ENCODE measurements around the gene AAMDC.
"Not testable (repeated sequence)": the region's sequence is repeated elsewhere in the genome, so short reads cannot be mapped to it uniquely, and the experiment has no call there.

Gene AAMDC

GRCh38 chr11:77890100-77890614, 69.2 kb downstream of the AAMDC start:
- H2BK12ac ChIP-seq (ENCODE audit: low read length); H4K91ac ChIP-seq (ENCODE audit: low read depth, low read length, poor library complexity); H3K18ac ChIP-seq (ENCODE audit: low read length); H3K9me3 ChIP-seq (replicated peaks in 1 of 2; ENCODE audit: control insufficient read depth in 2 of 2, insufficient read depth in 1 of 2, low read depth in 1 of 2, low read length in 2 of 2); H3K4me3 ChIP-seq (ENCODE audit: low read length in 2 of 2); H3K4me2 ChIP-seq (ENCODE audit: insufficient read depth, low read length, poor library complexity, severe bottlenecking); H2BK120ac ChIP-seq (ENCODE audit: low read depth, low read length); H3K4me1 ChIP-seq (ENCODE audit: control insufficient read depth in 2 of 2, insufficient read depth in 1 of 2, low read depth in 1 of 2, low read length in 2 of 2); DNase-seq (ENCODE audit: low spot score); H2AFZ ChIP-seq (ENCODE audit: low read length); H3K23ac ChIP-seq (ENCODE audit: low read depth, low read length, poor library complexity); H2AK5ac ChIP-seq (ENCODE audit: low read depth, low read length); H3K27ac ChIP-seq (replicated peaks; ENCODE audit: low read length); H3K9ac ChIP-seq (ENCODE audit: low read depth, low read length, poor library complexity); H3K14ac ChIP-seq (ENCODE audit: low read length); H4K8ac ChIP-seq (ENCODE audit: low read depth, low read length); H3K4ac ChIP-seq (ENCODE audit: low read length); H3K27me3 ChIP-seq (ENCODE audit: control insufficient read depth in 3 of 3, insufficient read depth in 3 of 3, low read depth in 1 of 3, low read length in 3 of 3); H2BK15ac ChIP-seq (ENCODE audit: low read length); H3K79me1 ChIP-seq (ENCODE audit: low read depth, low read length); H2BK5ac ChIP-seq (ENCODE audit: low read length): not testable (repeated sequence)
- H3K36me3 ChIP-seq (replicated peaks in 1 of 2; ENCODE audit: control insufficient read depth in 2 of 2, insufficient read depth in 2 of 2, low read length in 2 of 2) = peaks cover 0 to 48% of the 10 kb centered on the region in 2 donors

DNA sequence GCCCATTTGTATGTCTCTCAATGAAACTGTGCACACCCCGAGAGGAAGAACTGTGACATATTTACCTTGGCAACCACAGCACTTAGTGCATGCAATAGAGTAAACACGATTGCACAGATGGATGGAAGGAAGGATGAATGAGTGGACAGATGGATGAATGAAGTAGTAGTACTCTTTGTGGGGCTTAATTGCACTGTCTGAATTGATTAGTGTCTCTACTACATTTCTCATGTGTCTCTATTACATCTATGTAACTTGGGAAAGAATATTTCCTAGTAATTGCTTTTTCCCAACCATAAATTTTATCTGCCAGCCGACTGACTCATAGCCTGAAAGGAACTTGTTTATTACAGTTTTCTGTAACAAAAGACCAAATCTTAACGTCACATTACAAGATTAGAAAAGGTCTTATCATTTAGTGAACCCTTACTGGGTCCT, 69.7 kb downstream of the AAMDC start:
- WGBS, 2 donors (ENCODE audit: extremely low coverage in 2 of 2, insufficient read length in 2 of 2, insufficient replicate concordance in 1 of 2) = no CpG with 5 or more reads among the region's 4 CpGs
- H3K36me3 ChIP-seq (replicated peaks in 1 of 2; ENCODE audit: control insufficient read depth in 2 of 2, insufficient read depth in 2 of 2, low read length in 2 of 2) = peaks cover 0 to 48% of the 10 kb centered on the region in 2 donors
- H3K79me1 ChIP-seq (ENCODE audit: low read depth, low read length); H2AFZ ChIP-seq (ENCODE audit: low read length); H3K4me3 ChIP-seq (ENCODE audit: low read length in 2 of 2); DNase-seq (ENCODE audit: low spot score); H3K9ac ChIP-seq (ENCODE audit: low read depth, low read length, poor library complexity); H2AK5ac ChIP-seq (ENCODE audit: low read depth, low read length); H3K9me3 ChIP-seq (replicated peaks in 1 of 2; ENCODE audit: control insufficient read depth in 2 of 2, insufficient read depth in 1 of 2, low read depth in 1 of 2, low read length in 2 of 2); H2BK5ac ChIP-seq (ENCODE audit: low read length); H3K4ac ChIP-seq (ENCODE audit: low read length); H3K14ac ChIP-seq (ENCODE audit: low read length); H3K23ac ChIP-seq (ENCODE audit: low read depth, low read length, poor library complexity); H3K4me1 ChIP-seq (ENCODE audit: control insufficient read depth in 2 of 2, insufficient read depth in 1 of 2, low read depth in 1 of 2, low read length in 2 of 2); H2BK15ac ChIP-seq (ENCODE audit: low read length); H3K27ac ChIP-seq (replicated peaks; ENCODE audit: low read length); H2BK12ac ChIP-seq (ENCODE audit: low read length); H3K27me3 ChIP-seq (ENCODE audit: control insufficient read depth in 3 of 3, insufficient read depth in 3 of 3, low read depth in 1 of 3, low read length in 3 of 3); H4K91ac ChIP-seq (ENCODE audit: low read depth, low read length, poor library complexity); H2BK120ac ChIP-seq (ENCODE audit: low read depth, low read length); H3K4me2 ChIP-seq (ENCODE audit: insufficient read depth, low read length, poor library complexity, severe bottlenecking); H3K18ac ChIP-seq (ENCODE audit: low read length); H4K8ac ChIP-seq (ENCODE audit: low read depth, low read length): not testable (repeated sequence)

DNA sequence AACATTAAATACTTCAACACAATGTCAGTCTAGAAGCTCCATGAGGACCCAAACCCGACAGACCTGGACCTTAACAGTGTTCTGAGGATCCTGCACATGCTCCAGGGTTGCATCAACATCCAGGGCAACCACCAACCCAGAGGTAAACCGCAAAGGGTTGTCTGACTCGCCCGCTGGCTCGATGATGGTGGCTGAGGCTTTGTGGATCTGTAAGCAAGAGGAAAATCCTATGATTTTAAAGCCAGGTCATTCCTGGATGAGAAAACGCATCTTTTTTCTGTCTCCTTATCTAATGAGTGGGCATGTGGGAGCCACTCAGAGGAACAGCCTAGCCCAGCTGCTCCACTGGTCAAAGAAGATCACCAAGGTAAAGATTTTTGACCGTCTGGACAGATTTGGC, 70.3 kb downstream of the AAMDC start:
- H4K91ac ChIP-seq (ENCODE audit: low read depth, low read length, poor library complexity); H3K9ac ChIP-seq (ENCODE audit: low read depth, low read length, poor library complexity); H2BK5ac ChIP-seq (ENCODE audit: low read length); H2BK120ac ChIP-seq (ENCODE audit: low read depth, low read length); H3K18ac ChIP-seq (ENCODE audit: low read length); DNase-seq (ENCODE audit: low spot score); H2AK5ac ChIP-seq (ENCODE audit: low read depth, low read length); H2AFZ ChIP-seq (ENCODE audit: low read length); H3K23ac ChIP-seq (ENCODE audit: low read depth, low read length, poor library complexity); H3K9me3 ChIP-seq (replicated peaks in 1 of 2; ENCODE audit: control insufficient read depth in 2 of 2, insufficient read depth in 1 of 2, low read depth in 1 of 2, low read length in 2 of 2); H3K4me2 ChIP-seq (ENCODE audit: insufficient read depth, low read length, poor library complexity, severe bottlenecking); H3K27ac ChIP-seq (replicated peaks; ENCODE audit: low read length); H2BK12ac ChIP-seq (ENCODE audit: low read length); H3K27me3 ChIP-seq (ENCODE audit: control insufficient read depth in 3 of 3, insufficient read depth in 3 of 3, low read depth in 1 of 3, low read length in 3 of 3); H3K4me1 ChIP-seq (ENCODE audit: control insufficient read depth in 2 of 2, insufficient read depth in 1 of 2, low read depth in 1 of 2, low read length in 2 of 2); H3K14ac ChIP-seq (ENCODE audit: low read length); H2BK15ac ChIP-seq (ENCODE audit: low read length); H4K8ac ChIP-seq (ENCODE audit: low read depth, low read length); H3K4ac ChIP-seq (ENCODE audit: low read length); H3K79me1 ChIP-seq (ENCODE audit: low read depth, low read length); H3K4me3 ChIP-seq (ENCODE audit: low read length in 2 of 2): not testable (repeated sequence)
- WGBS, 2 donors (ENCODE audit: extremely low coverage in 2 of 2, insufficient read length in 2 of 2, insufficient replicate concordance in 1 of 2) = no CpG with 5 or more reads among the region's 7 CpGs
- H3K36me3 ChIP-seq (replicated peaks in 1 of 2; ENCODE audit: control insufficient read depth in 2 of 2, insufficient read depth in 2 of 2, low read length in 2 of 2) = peaks cover 0 to 41% of the 10 kb centered on the region in 2 donors

- H3K4me2 ChIP-seq (ENCODE audit: insufficient read depth, low read length, poor library complexity, severe bottlenecking); H3K9ac ChIP-seq (ENCODE audit: low read depth, low read length, poor library complexity); H2AFZ ChIP-seq (ENCODE audit: low read length); H3K4me1 ChIP-seq (ENCODE audit: control insufficient read depth in 2 of 2, insufficient read depth in 1 of 2, low read depth in 1 of 2, low read length in 2 of 2); H4K8ac ChIP-seq (ENCODE audit: low read depth, low read length); H4K91ac ChIP-seq (ENCODE audit: low read depth, low read length, poor library complexity); H3K23ac ChIP-seq (ENCODE audit: low read depth, low read length, poor library complexity); H2BK120ac ChIP-seq (ENCODE audit: low read depth, low read length); H3K27me3 ChIP-seq (ENCODE audit: control insufficient read depth in 3 of 3, insufficient read depth in 3 of 3, low read depth in 1 of 3, low read length in 3 of 3); H2AK5ac ChIP-seq (ENCODE audit: low read depth, low read length); H3K18ac ChIP-seq (ENCODE audit: low read length); H2BK12ac ChIP-seq (ENCODE audit: low read length); H3K14ac ChIP-seq (ENCODE audit: low read length); H3K4ac ChIP-seq (ENCODE audit: low read length); H3K27ac ChIP-seq (replicated peaks; ENCODE audit: low read length); DNase-seq (ENCODE audit: low spot score); H2BK15ac ChIP-seq (ENCODE audit: low read length); H3K4me3 ChIP-seq (ENCODE audit: low read length in 2 of 2); H3K79me1 ChIP-seq (ENCODE audit: low read depth, low read length); H2BK5ac ChIP-seq (ENCODE audit: low read length); H3K9me3 ChIP-seq (replicated peaks in 1 of 2; ENCODE audit: control insufficient read depth in 2 of 2, insufficient read depth in 1 of 2, low read depth in 1 of 2, low read length in 2 of 2): not testable (repeated sequence)
- H3K36me3 ChIP-seq (replicated peaks in 1 of 2; ENCODE audit: control insufficient read depth in 2 of 2, insufficient read depth in 2 of 2, low read length in 2 of 2) = peaks cover 0 to 38% of the 10 kb centered on the region in 2 donors
- WGBS, 2 donors (ENCODE audit: extremely low coverage in 2 of 2, insufficient read length in 2 of 2, insufficient replicate concordance in 1 of 2) = no CpG with 5 or more reads among the region's 4 CpGs
Measured at GRCh38 chr11:77891703-77892102, 70.8 kb downstream of the AAMDC start.

All from neuronal stem cell (in vitro differentiated cells).